ENCODE results near the gene SMPDL3B. TPM values are rescaled to one million over a fixed set of nuclear protein-coding genes. Genes with fewer than 3 reads are reported as not detected.

Gene SMPDL3B
- total and polyA plus RNA-seq, 2 of the 13 experiments (the other 11 are each of a cell fraction or from before 2014, with no cell fraction given): 0.29 to 1.3 TPM

- no peak overlapping the region for H3K9ac ChIP-seq (ENCODE audit: insufficient read depth, low read depth, low read length)
- TF ChIP-seq SETDB1 (CRISPR knock-in tag; IDR thresholded peaks at IDR 0.05; ENCODE audit: borderline replicate concordance) (no peak), ZNF776 (CRISPR knock-in tag; IDR thresholded peaks at IDR 0.05) (no peak), ELK4 (CRISPR knock-in tag; IDR thresholded peaks at IDR 0.05; ENCODE audit: borderline replicate concordance) (no peak)
- no peak overlapping the region for H3K4me3 ChIP-seq (replicated peaks in 1 of 3; ENCODE audit: insufficient read depth in 1 of 3, low read depth in 2 of 3, low read length in 3 of 3)
- no peak overlapping the region for H2AFZ ChIP-seq (ENCODE audit: low read length)
- H3K27ac ChIP-seq (ENCODE audit: extremely low read length, insufficient read depth, low read length): no peak overlapping the region
- FAIRE-seq (no peak), ATAC-seq (no peak), DNase-seq (ENCODE audit: low spot score) (no peak)
- 89% methylated on average over 8 of the region's 8 CpGs for WGBS (ENCODE audit: low lambda C conversion rate)
- H3K9me3 ChIP-seq (ENCODE audit: low read length): no peaks in the 10 kb centered on the region
- no TSS peak for BruUV-seq (replicated peaks)
- in situ Hi-C loops (cut with HindIII; ENCODE audit: extremely low pct_ligation_motif_present, low pct_unique_long_range_greater_than_20kb) (no loop called here), intact Hi-C loops (cut with micrococcal nuclease; ENCODE audit: unreplicated experiment) (no loop called here)
- ChIA-PET CTCF (ENCODE audit: low intra/inter-chr PET ratio, low total read pairs) (no interaction called here), POLR2A (no interaction called here)
- no peaks in the 10 kb centered on the region for H3K27me3 ChIP-seq (ENCODE audit: control insufficient read depth in 1 of 2, insufficient read depth in 2 of 2, low read length in 2 of 2)
- no peak overlapping the region for H3K4me2 ChIP-seq (ENCODE audit: low read depth, low read length)
- no peaks in the 10 kb centered on the region for H4K20me1 ChIP-seq (ENCODE audit: insufficient read depth, low read length)
- H3K36me3 ChIP-seq (replicated peaks in 1 of 2; ENCODE audit: control insufficient read depth in 1 of 2, insufficient read depth in 2 of 2, low read length in 2 of 2): peaks cover 0 to 2% of the 10 kb centered on the region in 2 experiments; a peak in 1 of 5 replicates
- no peaks in the 10 kb centered on the region for H3K79me2 ChIP-seq (ENCODE audit: insufficient read depth, low read length)
- H3K4me1 ChIP-seq (ENCODE audit: insufficient read depth, low read length): peaks cover 11% of the 10 kb centered on the region
Observed at GRCh38 chr1:27885114-27885528, 49.7 kb upstream of the SMPDL3B start.

GRCh38 chr1:27885621-27886352, 49.0 kb upstream of the SMPDL3B start:
- TF ChIP-seq ZSCAN30 (CRISPR knock-in tag; IDR thresholded peaks at IDR 0.05): no peak
- no peak for TF ChIP-seq ZNF44 (CRISPR knock-in tag; IDR thresholded peaks at IDR 0.05)
- H3K4me1 ChIP-seq (ENCODE audit: insufficient read depth, low read length): peaks cover 11% of the 10 kb centered on the region
- ATAC-seq: no peak
- no peak overlapping the region for H3K4me3 ChIP-seq (replicated peaks in 1 of 3; ENCODE audit: insufficient read depth in 1 of 3, low read depth in 2 of 3, low read length in 3 of 3)
- in situ Hi-C loops (cut with HindIII; ENCODE audit: extremely low pct_ligation_motif_present, low pct_unique_long_range_greater_than_20kb): no loop called here
- 92% methylated on average over 12 of the region's 15 CpGs for WGBS (ENCODE audit: low lambda C conversion rate)
- no peak for FAIRE-seq
- H4K20me1 ChIP-seq (ENCODE audit: insufficient read depth, low read length): no peaks in the 10 kb centered on the region
- no peak overlapping the region for H3K27ac ChIP-seq (ENCODE audit: extremely low read length, insufficient read depth, low read length)
- intact Hi-C loops (cut with micrococcal nuclease; ENCODE audit: unreplicated experiment): no loop called here
- BruUV-seq (replicated peaks): no TSS peak
- H3K4me2 ChIP-seq (ENCODE audit: low read depth, low read length): no peak overlapping the region
- no peak overlapping the region for H3K9ac ChIP-seq (ENCODE audit: insufficient read depth, low read depth, low read length)
- no peaks in the 10 kb centered on the region for H3K9me3 ChIP-seq (ENCODE audit: low read length)
- no peak for DNase-seq (ENCODE audit: low spot score)
- peaks cover 0 to 2% of the 10 kb centered on the region in 2 experiments; a peak in 2 of 5 replicates for H3K36me3 ChIP-seq (replicated peaks in 1 of 2; ENCODE audit: control insufficient read depth in 1 of 2, insufficient read depth in 2 of 2, low read length in 2 of 2)
- ChIA-PET POLR2A (no interaction called here), CTCF (ENCODE audit: low intra/inter-chr PET ratio, low total read pairs) (no interaction called here)
- no peak overlapping the region for H2AFZ ChIP-seq (ENCODE audit: low read length)
- H3K79me2 ChIP-seq (ENCODE audit: insufficient read depth, low read length): no peaks in the 10 kb centered on the region
- no peaks in the 10 kb centered on the region for H3K27me3 ChIP-seq (ENCODE audit: control insufficient read depth in 1 of 2, insufficient read depth in 2 of 2, low read length in 2 of 2)
